ENCODE measurements around the gene CEMIP2. TPM values are rescaled to one million over a fixed set of nuclear protein-coding genes. Genes with fewer than 3 reads are reported as not detected.

Gene CEMIP2
- total RNA-seq, 6 donors from 2014 or later = 113 to 277 (median 161) TPM

- H3K4me3 ChIP-seq = no peak overlapping the region
- ATAC-seq (ENCODE audit: low FRiP score in 2 of 2) (no peak), DNase-seq (no peak)
- no peaks in the 10 kb centered on the region for H3K4me1 ChIP-seq
- H3K27ac ChIP-seq = no peak overlapping the region
- TF ChIP-seq CTCF (IDR thresholded peaks at IDR 0.05) = no peak
- TF ChIP-seq POLR2AphosphoS5 (IDR thresholded peaks at IDR 0.05) = no peak
- TF ChIP-seq EP300 (IDR thresholded peaks at IDR 0.05) = no peak
- no peak for TF ChIP-seq POLR2A (IDR thresholded peaks at IDR 0.05)
- no peaks in the 10 kb centered on the region for H3K9me3 ChIP-seq
- 93 to 100% methylated on average over 1 of the region's 1 CpG for WGBS, 2 donors
- H3K36me3 ChIP-seq = no peaks in the 10 kb centered on the region
- H3K27me3 ChIP-seq = no peaks in the 10 kb centered on the region
Observed at GRCh38 chr9:71790296-71790695, 22.0 kb upstream of the CEMIP2 start.

GRCh38 chr9:71783120-71783523, 14.8 kb upstream of the CEMIP2 start:
- H3K36me3 ChIP-seq = no peaks in the 10 kb centered on the region
- H3K27me3 ChIP-seq = no peaks in the 10 kb centered on the region
- H3K4me1 ChIP-seq = no peaks in the 10 kb centered on the region
- no peak overlapping the region for H3K4me3 ChIP-seq
- peak overlapping the region in 3 of 4 donors; percentile 31 to 45 (median 40) for H3K27ac ChIP-seq
- H3K9me3 ChIP-seq = no peaks in the 10 kb centered on the region
- DNase-seq (peak; percentile 38 to 56), ATAC-seq (ENCODE audit: low FRiP score in 2 of 2) (peak; percentile 53 to 73)
- TF ChIP-seq POLR2AphosphoS5 (IDR thresholded peaks at IDR 0.05) (peak; percentile 51 to 75), POLR2A (IDR thresholded peaks at IDR 0.05) (peak in 2 of 4 donors; percentile 22 to 66), EP300 (IDR thresholded peaks at IDR 0.05) (peak in 2 of 4 donors; percentile 87 to 91), CTCF (IDR thresholded peaks at IDR 0.05) (no peak)
- 41 to 45% methylated on average over 9 of the region's 9 CpGs for WGBS, 2 donors

GRCh38 chr9:71781391-71781790, 13.1 kb upstream of the CEMIP2 start:
- DNase-seq (no peak), ATAC-seq (ENCODE audit: low FRiP score in 2 of 2) (no peak)
- TF ChIP-seq POLR2AphosphoS5 (IDR thresholded peaks at IDR 0.05) = no peak
- no peak for TF ChIP-seq CTCF (IDR thresholded peaks at IDR 0.05)
- TF ChIP-seq EP300 (IDR thresholded peaks at IDR 0.05) = no peak
- no peak for TF ChIP-seq POLR2A (IDR thresholded peaks at IDR 0.05)
- H3K27ac ChIP-seq = peak overlapping the region in 1 of 4 donors; percentile 3
- no peaks in the 10 kb centered on the region for H3K4me1 ChIP-seq
- no peaks in the 10 kb centered on the region for H3K27me3 ChIP-seq
- no peaks in the 10 kb centered on the region for H3K9me3 ChIP-seq
- no peaks in the 10 kb centered on the region for H3K36me3 ChIP-seq
- no peak overlapping the region for H3K4me3 ChIP-seq

- Histone ChIP-seq H3K36me3 (no peaks in the 10 kb centered on the region), H3K9me3 (no peaks in the 10 kb centered on the region), H3K27ac (no peak overlapping the region), H3K4me3 (no peak overlapping the region), H3K27me3 (no peaks in the 10 kb centered on the region), H3K4me1 (no peaks in the 10 kb centered on the region)
- ATAC-seq (ENCODE audit: low FRiP score in 2 of 2) = no peak
- TF ChIP-seq CTCF (IDR thresholded peaks at IDR 0.05) = no peak
- no peak for TF ChIP-seq POLR2AphosphoS5 (IDR thresholded peaks at IDR 0.05)
- TF ChIP-seq POLR2A (IDR thresholded peaks at IDR 0.05) = no peak
- no peak for TF ChIP-seq EP300 (IDR thresholded peaks at IDR 0.05)
- no peak for DNase-seq
- 69 to 91% methylated on average over 3 of the region's 3 CpGs for WGBS, 2 donors
Observed at GRCh38 chr9:71780953-71781352, 12.6 kb upstream of the CEMIP2 start.

- H3K4me1 ChIP-seq = no peaks in the 10 kb centered on the region
- no peaks in the 10 kb centered on the region for H3K9me3 ChIP-seq
- TF ChIP-seq EP300 (IDR thresholded peaks at IDR 0.05) = no peak
- no peak for TF ChIP-seq CTCF (IDR thresholded peaks at IDR 0.05)
- no peak for TF ChIP-seq POLR2A (IDR thresholded peaks at IDR 0.05)
- no peak for TF ChIP-seq POLR2AphosphoS5 (IDR thresholded peaks at IDR 0.05)
- no peak overlapping the region for H3K27ac ChIP-seq
- H3K27me3 ChIP-seq = no peaks in the 10 kb centered on the region
- DNase-seq = no peak
- no peak overlapping the region for H3K4me3 ChIP-seq
- ATAC-seq (ENCODE audit: low FRiP score in 2 of 2) = no peak
- no peaks in the 10 kb centered on the region for H3K36me3 ChIP-seq
- WGBS, 2 donors = 61 to 76% methylated on average over 5 of the region's 5 CpGs
Observed at GRCh38 chr9:71778085-71778484, 9.8 kb upstream of the CEMIP2 start.
